Hematopoietic multipotent progenitor cell treated with erythropoietin and hydrocortisone succinate and interleukin-3 and kit ligand, for 15 days (in vitro differentiated cells): ENCODE data around the gene CRHR2.

Experiments used
- DNase-seq: peaks from one replicate; pipeline ENCODE4 v3.0.0-alpha.2; 2015; ENCODE audit warnings: low spot score

CRHR2 gene

DNA sequence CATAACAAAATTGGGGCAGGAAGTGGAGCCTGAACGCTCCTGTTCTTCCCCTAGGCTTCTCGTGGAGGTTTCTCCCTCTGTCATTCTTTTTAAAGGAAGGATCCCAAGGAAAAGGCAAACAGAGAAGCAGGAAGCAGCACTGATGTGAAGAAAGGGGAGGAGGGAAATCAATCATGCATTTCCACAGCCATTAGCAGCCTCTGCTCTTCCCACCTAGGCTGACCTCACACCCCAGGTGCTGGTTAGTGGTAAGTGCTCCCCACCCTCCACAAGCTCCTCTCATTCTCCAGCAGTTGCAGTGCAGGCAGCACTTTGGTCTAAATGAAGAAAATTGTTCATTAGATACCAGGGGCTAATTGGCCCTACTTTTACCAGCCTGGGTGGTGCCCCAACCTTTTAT is 2.6 kb downstream of the CRHR2 start:
- DNase-seq: no peak

DNA sequence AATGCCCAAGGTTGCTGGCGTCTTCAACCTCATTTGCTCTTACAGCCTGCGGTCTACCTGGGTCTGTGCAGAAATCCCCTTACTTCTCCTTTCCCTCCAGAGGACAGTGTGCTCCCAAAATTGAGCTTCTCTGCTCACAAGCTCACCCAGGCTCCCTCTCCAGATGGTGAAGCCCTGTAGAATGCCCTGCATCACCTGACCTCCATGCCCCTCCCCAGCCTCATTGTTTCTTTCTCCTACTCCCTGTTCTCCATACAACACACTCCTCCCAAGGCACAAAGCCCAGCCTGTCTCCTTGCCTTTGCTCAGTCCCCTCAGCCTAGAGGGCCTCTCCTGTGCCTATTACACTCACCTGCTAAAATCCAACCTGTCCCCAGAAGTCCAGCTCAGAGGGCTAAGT is 3.5 kb downstream of the CRHR2 start:
- no peak for DNase-seq

DNA sequence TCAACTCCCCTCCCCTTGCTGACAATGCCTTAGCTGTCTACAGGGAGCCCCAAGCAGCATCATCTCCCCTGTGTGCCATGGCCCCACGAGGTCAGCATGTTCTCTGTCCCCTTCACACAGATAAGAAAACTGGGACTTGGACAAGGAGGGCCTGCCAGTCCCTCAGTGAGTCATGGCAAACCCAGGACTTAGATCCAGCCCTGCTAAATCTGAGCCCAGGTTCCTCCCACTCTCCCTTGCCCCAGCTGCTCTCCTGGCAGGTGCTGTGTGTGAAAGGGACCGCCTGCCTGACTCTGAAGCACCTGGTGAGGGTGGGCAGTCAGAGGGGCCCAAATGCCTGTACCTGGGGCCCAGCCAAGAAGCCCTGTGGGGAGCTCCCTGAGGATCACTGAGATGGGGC is 7.4 kb downstream of the CRHR2 start:
- DNase-seq: no peak

DNA sequence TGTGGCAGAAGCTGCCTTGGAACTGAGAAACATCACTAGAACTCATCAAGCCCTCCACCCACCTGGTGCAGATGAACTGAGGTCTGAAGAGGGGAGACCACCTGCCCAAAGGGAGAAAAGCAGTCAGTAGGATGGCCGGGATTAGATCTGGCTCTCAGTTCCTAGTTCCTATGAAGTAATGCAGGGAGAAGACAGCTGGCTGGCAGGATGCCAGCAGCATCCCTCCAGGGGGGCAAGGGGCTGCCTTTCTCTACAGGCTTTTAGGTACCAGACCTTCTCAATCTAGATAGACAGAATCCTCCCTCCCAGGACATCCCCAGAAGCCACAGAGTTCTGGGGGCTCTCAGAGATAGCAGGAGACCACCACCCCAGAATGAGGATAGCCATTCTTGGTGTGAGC is 7.8 kb downstream of the CRHR2 start:
- DNase-seq: no peak

DNA sequence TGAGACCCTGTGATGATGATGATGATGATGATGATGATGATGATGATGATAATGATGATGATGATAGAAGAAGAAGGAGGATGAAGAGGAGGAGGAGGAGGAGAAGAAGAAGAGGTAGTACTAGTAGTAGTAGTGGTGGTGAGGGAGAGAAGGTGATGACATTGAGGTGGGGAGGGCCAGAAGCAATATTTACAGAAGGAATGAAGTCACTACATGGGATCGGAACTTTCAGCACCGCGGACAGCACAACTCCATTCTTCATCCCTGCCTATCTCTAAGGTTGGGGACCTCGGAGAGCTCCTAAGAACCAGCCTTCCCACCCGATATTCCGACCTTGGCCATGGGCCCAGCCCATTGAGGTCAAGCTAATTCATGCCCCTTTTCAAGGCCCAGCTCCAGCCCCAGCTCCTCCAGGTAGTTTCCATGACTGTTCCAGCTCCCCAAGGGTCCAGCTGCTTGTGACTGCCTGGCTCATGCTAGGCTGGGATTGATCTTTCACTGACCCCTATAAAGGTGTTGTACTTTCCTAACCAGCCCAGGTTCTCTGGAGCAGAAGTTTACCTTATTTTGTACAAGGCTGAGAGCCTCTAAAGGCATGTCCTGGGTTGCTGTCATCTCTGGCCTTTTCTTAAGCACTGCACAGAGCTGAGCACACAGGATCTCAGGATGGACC is 10.3 kb downstream of the CRHR2 start:
- no peak for DNase-seq

DNA sequence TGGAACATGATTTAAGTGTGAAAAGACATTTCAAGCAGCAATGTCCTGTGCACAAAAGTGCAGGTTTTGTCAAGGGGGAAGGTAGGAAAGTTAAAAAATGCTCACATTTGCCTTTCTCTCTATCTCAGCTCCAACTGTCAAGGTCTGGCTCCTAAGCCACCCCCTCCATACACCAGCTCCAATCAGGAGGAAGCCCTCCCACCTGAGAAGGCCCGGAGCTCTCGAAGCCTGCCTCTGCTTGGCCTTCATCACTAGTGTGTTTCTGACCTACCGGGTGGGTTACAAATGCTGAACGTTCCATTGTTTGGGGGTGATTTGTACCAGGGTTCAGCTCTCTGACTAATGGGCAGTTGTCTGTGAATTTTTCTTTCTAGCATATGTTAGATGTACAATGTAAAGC is 14.2 kb downstream of the CRHR2 start:
- no peak for DNase-seq

DNA sequence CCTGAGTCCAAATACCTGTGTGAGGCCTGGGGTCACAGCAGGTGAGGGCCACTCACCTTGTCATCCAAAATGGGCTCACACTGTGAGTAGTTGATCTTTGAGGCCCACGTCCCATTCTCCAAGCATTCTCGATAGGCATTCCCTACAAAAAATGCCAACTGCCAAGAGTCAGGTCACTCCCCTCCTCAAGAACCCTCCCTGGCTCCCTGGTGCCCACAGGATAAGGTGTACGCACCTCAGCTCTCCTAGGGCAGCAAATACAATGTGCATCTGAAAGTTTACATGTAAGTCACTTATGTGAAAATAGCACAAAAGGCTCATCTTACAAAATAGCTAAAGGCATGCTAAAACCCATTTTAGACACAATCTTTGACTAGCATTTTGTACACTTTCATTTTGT is 15.1 kb downstream of the CRHR2 start:
- no peak for DNase-seq

DNA sequence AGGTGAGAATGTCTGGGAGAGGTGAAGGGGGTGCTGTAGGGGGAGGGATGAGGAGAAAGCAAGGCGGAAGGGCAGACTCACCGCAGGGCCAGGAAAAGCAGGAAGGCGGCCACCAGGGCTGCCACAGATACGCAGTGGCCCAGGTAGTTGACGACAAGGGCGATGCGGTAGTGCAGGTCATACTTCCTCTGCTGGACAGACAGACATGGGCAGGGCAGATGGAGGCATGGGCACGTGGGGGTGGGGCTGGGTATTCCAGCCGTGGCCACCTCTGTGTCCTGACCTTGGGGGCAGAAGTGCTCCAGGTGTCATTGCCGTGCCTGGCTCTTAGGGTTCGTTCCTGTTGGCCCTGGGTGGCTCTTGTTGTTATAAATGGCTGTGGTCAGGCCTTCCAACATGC is 16.8 kb downstream of the CRHR2 start:
- DNase-seq: no peak

DNA sequence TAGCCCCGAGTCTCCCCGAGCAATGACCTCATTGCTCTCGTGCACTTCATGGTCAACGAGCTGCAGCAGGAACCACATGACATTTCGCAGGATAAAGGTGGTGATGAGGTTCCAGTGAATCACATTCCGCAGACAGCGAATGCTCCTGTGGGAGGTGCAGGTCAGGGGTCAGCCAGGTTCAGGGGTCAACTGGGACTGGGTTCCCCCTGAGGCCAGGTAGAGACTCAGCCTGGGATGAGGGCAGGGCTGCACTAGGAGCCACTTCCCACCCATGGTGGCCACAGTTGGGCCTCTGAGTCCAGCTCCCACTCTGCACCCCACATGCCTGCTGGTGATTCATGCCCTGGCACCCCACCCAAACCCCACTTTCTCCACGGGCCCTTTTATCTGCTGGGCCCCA is 17.2 kb downstream of the CRHR2 start:
- no peak for DNase-seq

DNA sequence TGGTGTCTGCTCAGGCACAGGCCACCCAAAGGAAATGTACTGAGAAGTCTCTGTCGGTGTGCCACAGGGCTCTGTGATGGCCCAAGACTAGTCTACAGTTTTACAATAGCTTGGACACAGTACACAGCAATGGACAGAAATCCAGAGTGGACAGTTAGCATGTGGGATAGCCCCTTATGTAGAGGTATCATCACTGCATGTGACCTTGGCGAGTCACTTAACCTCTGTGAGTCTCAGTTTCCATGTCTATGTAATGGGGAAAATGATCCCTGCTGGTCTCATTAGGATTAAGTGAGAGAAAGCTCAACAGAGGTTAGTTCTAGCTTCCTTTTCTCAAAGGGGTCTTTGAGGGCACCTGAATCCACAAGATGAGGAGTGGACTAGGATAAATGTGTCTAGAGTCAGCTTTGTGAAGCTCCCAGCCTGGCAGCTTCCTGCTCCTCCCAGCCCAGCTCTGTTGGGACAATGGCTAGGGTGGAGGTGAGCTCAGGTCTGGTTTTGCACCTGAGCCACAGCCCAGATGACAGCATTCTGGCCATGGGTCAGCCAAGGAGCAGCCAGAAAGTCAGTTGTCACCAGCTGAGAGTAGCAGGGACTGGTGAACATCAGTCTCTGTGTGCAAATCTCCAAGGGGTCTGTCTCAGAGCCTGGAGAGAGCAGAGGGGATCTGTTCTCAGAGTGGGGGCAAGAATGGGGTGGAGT is 17.9 kb downstream of the CRHR2 start:
- no peak for DNase-seq

DNA sequence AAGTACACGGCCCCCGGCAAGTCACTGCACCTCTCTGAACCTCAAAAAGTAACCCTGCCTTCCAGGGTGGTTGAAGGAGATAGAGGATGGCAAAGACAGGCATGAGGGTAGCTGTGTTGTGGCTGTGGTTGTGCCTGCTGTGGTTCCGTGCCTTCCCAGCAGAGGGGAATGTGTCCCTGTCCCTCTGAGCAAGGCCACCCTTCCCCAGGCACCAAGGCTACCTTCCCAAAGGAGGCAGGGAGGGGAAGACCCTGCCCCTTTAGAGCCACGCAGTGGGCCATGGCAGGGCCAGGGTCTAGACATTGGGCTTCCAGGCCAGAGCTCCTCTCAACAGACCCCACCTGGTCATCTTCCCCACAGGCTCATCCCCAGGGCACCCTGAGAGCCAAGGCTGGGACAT is 18.8 kb downstream of the CRHR2 start:
- no peak for DNase-seq

DNA sequence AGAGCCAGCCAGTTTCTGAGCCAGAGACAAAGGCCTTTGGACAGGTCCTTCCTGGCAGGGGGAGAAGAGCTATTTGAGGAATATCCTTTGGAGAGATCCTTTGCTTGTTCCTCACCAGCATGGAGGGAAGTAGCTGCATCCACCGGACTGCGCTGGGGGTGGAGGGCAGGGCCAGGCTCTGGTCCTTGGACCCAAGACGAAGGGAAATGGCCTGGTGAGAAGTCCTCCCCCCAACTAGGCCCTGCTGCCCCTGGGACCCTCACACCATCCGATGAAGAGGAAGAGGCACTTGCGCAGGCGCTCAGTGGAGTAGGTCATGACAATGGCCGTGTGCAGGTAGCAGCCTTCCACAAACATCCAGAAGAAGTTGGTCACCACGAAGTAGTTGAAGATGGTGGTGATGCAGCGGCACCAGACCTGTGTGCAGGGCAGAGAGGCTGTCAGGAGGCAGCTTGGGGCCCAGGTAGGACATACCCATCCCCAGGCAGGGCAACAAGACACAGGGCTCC is 19.8 kb downstream of the CRHR2 start:
- no peak for DNase-seq

DNA sequence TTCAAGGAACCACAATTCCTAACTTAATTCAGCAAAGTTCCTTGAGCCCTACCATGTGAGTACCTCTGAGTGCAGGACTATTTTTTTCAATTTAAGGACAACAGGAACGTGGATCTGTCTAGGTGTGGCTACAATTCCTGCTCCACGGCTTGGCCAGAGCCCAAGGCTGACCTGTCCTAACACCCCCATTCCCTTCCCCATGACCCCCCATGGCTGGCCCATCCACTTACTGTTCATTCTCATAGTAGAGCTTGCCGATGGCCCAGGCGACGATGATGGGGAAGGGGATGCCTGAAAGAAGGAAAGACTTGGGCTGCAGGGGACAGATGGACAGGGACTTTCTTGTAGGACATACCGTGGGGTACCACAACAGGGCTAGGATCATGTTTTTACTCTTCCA is 20.3 kb downstream of the CRHR2 start:
- DNase-seq: no peak

DNA sequence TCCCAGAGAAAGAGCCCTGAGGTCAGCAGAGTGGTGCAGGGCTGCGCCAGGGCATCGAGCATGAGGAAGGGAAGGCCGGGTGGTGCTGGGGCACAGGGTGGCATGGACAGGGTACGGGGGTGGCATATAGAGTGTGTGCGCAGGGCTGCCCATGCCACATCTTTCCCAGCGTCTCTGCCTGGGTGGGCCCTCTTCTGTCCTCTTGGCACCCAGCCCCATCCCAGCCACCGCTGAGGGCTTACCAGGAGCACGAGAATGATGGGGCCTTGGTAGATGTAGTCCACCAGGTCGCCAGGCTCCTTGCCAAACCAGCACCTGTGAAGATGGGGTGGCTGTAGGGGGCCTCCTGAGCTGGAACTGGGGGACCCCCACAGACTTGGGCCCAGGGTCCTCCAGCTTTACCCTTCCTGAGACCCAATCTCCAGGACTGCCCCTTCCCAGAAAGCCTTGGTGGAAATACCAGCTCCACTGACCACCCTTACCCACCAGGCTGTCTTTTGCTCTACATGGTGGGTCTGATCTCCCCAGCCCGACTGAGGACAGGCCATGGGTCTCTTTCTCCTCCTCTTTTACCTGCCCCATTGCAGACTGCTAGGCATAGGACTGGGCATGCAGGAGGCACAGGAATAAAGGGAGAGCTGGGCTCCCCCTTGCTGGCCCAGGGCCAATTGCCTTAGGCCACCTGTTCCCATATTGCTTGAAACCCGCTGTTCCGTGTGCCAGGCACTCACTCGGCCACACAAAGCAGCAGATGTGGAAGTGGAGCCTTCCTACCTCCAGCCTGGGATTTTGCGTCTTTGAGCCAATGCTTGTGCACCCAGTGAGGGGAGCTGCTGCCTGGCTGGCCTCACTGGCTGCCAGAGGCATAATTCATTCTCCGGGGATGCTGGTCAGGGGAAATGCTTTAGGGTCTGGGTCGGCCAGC is 21.7 kb downstream of the CRHR2 start:
- no peak for DNase-seq

DNA sequence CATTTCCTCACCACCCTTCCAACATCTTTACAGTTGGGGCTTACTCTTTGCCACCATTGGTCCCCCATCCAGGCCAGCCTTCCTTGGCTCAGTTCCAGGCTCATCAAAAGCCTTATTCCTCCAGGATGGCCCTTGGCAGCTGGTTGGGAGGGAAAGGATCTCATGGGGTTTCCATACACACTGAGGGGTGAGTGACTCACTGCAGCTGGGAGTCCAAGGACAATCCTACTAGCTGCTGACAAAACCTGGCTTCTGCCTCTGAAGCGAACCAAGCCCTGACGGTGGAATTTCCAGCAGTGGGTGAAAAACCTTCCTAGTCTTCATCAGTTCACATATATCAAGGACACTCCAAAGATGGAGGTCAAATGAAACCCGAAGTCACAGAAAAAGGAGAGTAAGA is 22.9 kb downstream of the CRHR2 start:
- DNase-seq: no peak

DNA sequence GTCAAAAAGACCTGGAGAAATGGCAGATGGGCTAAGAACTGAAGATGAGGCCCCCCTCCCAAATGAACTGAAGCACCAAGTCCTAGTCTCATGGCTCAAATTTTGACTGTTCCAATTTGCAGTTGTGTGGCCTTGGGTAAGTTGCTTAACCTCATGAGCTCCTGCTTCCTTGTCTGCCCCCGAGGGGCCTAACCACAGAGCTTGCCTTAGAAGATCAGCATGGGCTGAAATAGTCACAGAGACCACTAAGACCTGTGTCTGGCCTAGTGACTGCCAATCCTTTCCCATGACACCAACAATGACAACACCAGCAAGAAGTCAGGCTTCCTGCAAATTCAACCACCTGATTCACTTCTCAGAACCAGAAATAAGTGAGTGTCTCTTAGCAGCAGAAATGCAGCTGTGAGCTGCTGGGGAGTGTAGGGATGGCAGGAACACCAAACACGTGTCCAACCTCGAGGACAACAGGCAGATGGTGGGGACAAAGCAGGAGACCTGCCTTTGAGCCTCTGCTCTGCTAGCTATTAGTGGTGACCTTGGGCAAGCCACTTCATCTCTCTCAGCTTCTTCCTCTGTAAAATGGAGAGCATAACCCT is 23.7 kb downstream of the CRHR2 start:
- DNase-seq: no peak

DNA sequence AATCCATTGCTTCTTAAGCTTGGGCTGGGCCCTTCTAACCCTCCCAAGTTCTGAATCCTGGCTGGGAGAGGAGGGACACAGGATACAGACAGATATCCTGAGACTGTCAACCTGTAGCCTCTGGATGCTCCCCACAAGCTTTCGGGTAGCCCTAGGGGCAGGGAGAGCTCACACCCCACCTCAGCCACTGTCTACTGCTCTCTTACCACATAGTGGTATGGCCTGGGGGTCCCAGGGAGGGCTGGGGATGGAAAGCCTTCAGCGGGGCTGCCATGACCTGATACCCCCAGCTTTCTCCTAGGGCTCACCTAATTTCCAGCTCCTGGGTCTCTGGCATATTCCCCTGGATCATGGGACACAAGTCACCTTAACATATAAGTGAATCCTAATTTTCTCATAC is 25.1 kb downstream of the CRHR2 start:
- no peak for DNase-seq

DNA sequence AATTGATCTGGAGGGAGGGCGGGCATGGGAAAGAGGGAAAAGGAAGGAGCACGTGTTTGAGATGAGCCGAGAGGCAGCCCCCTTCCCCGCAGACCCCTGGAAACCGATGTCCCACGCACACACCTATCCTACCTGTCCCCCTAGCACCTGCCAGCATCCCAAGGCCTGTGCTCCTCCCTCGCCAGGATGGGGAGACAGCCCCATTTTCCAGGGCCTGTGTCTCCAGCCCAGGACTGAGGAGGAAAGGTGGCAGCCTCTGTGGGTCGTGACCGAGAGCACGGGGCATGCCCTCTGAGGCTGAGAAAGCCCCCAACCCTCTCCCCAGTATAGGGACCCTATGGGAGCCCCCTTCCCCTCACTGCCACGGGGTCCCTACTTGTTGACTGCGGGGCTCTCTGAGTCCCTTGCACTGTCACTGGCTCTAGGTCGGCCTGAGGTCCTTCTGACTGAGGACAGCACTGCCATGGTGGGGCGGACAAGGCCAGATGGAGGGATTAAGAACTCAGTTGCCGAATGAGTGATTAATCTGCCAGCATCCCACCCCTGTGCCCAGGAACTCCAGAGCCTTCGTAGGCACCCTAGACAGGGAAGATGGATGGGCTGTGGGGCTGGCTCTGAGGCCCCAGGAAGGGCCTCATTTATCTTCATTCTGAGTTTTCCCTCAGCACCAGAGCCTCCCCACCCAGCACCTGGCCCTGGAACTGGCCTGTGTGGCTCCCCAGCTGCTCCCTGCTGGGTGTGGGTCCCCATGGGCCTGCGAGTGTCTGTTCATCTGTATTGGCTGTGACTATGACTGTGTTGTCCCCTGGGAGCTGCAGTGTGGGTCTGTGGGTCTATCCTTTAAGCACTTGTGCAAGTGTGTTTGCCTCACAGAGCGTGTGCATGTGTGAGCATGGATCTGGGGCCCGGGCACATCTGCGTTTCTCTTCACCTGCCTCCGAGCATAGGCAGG is 26.0 kb downstream of the CRHR2 start:
- DNase-seq: no peak

DNA sequence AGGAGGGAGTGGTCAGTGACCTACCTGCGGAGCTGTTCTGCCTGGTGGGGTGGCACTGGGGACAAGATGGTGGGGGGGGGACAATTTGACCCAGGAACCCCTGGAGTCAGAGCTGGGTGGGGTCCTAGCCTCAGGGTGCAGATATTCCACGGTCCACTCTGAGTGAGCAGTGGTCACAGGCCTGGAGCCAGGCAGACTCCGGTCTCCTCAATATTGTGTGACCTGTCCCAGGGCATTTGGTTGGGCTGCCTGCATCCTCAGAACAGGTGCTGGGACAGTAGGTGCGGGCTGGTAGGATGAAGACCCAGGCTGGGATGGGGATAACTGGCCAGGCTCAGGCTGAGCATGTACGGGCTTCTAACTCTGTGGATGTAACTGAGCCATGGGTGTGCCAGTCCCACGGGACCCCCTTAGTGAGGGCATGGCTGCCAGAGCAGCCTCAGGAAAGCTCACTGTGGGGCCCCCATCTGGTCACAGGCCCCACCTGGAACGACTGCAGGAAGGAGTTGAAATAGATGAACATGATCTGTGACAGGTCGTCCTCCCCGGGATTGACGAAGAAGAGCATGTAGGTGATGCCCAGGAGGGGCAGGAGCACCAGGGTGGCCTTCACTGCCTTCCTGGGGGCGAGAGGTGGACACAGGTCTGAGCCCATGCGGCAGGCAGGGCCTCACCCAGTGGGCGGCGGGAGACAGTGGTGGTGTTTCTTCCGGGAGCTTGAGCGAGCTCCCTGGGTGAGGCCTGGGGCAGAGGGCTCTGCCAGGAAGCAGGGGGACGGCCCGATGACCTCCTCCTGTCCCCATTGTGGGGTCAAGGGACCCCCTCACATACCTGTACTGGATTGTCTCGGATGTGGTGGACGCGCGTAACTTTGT is 26.9 kb downstream of the CRHR2 start:
- DNase-seq: no peak
